Endometrium (tissue), 2 donors: ENCODE measurements around the gene MAP7.
A peak's percentile ranks its signal among the peaks of the same experiment; 100 is the strongest.
"Not testable (repeated sequence)": the region's sequence is repeated elsewhere in the genome, so short reads cannot be mapped to it uniquely, and the experiment has no call there.

Experiments
- FAIRE-seq: peaks from 2 replicates; lab custom pipeline; 2012; peaks lifted over from hg19 to GRCh38; lab: Jason Lieb, UNC
- donor health status: control.
- donor health status: control.

Gene MAP7

GRCh38 chr6:136502786-136503185 is 47.4 kb downstream of the MAP7 start:
- no peak for FAIRE-seq

DNA sequence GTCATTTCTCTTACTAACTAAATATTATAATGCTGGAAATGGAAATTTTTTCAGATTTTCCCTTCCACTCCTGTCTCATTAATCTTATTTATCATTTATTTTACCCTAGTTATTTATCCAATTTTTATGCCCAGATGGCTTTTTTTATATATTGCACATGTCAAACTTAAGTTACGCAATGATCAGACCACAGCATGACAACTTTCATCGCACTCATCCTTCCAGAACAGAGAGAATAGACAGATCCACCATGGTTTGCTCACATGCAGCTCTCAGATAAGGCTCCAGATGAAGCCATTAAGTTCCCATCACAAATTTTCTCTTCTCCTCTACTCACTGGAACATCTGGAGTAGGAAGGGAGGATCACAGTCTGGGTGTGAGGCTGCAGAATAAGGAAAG is 48.7 kb downstream of the MAP7 start:
- FAIRE-seq = no peak

DNA sequence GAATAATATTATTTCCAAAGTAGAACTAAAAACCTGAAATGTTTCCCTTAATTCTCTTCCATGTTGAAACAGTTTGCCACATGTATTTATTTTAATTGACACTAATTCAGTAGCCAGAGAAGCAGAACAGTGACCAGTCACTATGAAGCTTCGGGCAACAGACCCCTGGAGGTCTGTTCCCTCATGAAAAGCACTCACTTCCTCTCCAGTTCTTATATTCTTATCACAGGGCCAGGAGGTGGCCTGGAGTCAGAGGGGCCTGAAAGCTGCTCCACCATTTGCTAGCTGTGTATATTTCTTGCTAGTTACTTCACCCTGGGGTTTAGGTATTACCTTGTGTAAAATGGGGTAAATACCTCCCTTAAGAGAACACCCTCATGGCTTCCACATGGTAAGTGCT is 49.1 kb downstream of the MAP7 start:
- FAIRE-seq = no peak

DNA sequence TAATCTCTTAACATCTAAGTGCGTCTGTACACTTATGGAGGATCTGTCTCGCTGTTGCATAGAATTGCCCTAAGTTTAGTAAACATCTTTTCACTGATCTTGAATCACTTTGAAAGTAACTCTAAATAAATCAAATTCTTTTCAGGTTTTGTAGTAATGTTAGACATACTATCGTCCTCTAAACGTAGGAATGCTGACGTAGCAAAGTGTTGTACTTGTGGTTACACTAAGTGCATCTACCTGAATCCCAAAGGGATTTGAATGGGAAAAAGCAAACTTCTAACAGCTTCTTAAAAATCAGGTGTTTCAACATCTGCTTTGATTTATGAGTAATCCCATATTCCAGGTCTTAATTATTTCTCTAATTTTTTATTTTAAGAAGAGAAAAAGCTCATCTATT is 49.8 kb downstream of the MAP7 start:
- FAIRE-seq = no peak

DNA sequence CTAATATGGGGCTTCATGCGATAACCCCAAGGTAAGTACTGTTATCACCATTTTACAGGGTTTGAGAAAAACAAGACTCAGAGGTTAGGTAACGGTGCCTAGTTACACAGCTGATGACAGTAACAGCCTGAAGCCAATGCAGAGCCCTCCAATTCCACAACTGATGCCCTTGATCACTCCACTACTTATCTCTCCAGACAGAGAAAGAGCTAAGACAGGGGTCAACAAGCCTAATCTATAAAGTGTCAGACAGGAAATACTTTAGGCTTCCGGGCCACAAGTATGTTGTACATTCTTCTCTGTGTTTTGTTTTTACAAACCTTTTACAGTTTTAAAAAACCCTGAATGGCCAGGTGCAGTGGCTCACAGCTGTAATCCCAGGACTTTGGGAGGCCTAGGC is 50.9 kb downstream of the MAP7 start:
- FAIRE-seq = no peak

GRCh38 chr6:136496449-136496848 is 53.8 kb downstream of the MAP7 start:
- FAIRE-seq = not testable (repeated sequence)

DNA sequence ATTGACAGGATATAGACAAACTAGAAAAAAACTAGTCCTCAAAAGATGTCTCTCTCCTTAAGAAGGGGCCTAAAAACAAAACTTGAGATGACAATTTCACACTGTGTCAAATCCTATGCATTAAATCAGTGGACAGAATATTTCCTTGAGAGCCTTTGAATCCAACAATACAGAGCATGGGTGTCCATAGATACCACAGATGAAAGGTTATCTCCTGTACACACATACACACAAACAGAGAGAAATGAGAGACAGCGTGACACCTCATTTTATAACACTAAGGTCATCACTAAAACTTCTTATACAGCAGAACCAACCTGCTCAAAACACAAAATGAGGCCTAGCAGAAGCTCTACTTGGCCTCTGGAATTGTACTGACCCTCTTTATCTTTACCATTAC is 55.5 kb downstream of the MAP7 start:
- FAIRE-seq = no peak

DNA sequence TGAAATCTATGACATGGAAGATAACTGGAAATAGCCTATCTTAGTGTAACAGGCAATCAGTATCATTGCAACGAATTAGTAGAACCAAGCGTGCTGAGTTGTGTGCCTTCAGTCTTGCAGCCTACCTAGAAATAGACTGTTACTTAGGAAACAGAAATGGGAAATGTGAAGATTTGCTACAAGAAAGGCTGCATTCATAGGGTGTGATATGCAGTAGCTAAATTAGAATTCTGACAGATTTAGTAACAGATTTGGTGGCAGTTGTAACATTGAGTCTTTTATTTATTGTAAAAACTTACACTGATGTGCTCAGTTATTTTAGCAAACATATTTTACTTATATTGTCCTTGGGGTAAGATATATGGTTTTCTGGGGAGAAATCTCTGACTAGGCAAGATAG is 56.2 kb downstream of the MAP7 start:
- FAIRE-seq = no peak

DNA sequence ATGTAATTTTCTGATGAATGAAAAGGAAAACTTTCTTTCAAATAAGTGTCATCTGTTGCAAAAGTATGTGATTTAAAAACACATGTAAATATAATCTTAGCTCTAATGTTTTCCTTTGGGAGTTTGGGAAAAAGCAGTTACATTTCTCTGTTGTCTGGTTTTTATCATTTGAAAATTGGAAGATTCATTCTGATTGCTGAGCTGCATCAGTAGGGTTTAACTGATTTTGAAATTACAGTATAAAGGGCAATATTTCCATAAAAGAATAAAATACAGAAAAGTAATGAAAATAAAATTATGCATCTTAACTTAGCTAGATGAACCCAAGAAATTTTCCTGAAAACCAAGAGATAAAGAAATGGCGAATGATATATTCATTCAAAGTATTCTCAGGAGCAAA is 57.8 kb downstream of the MAP7 start:
- no peak for FAIRE-seq

GRCh38 chr6:136491754-136492153 is 58.5 kb downstream of the MAP7 start:
- FAIRE-seq = no peak

GRCh38 chr6:136491251-136491650 is 59.0 kb downstream of the MAP7 start:
- no peak for FAIRE-seq

- not testable (repeated sequence) for FAIRE-seq
These were observed 60.6 kb downstream of the MAP7 start for GRCh38 chr6:136489689-136490033.

- FAIRE-seq = peak; percentile 87
These were observed 62.3 kb downstream of the MAP7 start for GRCh38 chr6:136487759-136488425.

GRCh38 chr6:136486357-136486756 is 63.9 kb downstream of the MAP7 start:
- no peak for FAIRE-seq

- no peak for FAIRE-seq
These were observed 66.3 kb downstream of the MAP7 start for GRCh38 chr6:136483906-136484305.

GRCh38 chr6:136483005-136483404 is 67.2 kb downstream of the MAP7 start:
- not testable (repeated sequence) for FAIRE-seq

GRCh38 chr6:136477548-136477947 is 72.7 kb downstream of the MAP7 start:
- FAIRE-seq = no peak

GRCh38 chr6:136475686-136476085 is 74.5 kb downstream of the MAP7 start:
- FAIRE-seq = no peak

DNA sequence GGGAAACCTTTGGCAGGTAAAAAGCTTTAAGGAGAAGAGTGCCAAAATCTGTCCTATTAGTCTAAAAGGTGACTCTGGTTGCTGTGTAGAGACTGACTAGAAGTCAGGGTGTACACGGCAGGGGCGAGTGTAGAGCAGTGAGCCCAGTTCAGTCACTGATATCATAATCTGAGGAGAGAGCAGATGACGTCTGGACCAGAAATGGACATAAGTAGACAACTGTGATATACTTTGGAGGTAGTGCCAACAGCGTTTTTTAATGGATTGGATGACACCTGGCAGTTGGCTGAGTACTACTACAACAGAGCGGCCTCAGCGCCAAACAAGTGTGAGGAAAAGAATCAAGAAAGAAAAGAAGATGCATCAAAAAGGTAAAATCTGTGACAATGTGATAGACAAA is 76.0 kb downstream of the MAP7 start:
- no peak for FAIRE-seq

DNA sequence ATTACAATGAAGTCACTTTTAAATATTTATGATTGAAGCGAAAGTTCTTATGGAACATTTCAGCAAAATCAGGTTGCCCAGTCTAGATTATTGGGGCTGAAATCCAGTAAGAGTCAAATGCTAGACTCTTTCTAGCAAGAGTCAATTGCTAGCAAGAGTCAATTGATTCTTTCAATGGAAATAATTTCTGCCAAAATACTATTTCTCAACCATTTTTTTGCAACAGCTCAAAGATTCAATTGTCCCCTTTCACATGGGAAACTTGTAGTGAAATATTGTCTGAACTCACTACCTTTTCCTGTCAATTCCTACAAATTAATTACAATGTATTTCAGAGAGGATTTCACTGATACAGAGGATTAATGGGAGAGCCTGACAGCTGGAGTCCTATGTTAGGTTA is 78.3 kb downstream of the MAP7 start:
- FAIRE-seq = no peak

DNA sequence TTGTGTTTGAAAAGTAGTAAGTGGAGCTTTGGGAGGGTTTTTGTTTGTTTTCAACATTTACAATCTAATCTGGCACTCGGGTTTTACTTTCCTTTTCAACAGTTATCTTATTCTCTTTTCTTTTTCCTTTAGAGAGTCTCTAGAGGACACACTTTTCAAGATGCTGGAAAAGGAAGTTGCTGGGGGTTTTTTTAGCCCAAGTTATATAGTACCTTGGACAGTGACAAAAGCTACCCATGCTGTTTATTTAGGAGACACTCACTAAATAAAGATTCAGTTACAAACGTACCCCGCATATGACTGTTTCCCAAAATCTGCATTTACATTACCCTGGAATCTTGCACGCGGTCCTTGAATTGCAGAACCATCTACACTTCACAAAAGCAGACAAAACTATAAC is 78.8 kb downstream of the MAP7 start:
- no peak for FAIRE-seq

DNA sequence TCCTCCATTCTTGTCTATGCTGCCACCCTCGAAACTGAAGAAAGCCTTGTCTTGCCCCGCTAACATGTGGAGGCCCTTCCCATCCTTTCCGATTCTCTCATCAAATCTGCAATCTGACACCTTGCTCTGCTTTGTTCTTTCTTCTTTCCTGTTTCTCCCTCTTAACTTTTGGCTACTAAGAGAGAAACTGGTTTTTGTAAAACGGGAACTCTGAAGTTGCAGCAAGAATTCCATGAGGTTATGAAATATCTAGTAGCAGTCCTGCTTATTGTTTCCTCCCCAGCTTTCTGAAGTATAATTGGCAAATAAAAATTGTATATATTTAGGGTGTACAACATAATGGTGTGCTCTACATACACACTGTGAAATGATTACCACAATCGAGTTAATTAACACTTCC is 80.2 kb downstream of the MAP7 start:
- no peak for FAIRE-seq

GRCh38 chr6:136469154-136469553 is 81.1 kb downstream of the MAP7 start:
- FAIRE-seq = no peak

DNA sequence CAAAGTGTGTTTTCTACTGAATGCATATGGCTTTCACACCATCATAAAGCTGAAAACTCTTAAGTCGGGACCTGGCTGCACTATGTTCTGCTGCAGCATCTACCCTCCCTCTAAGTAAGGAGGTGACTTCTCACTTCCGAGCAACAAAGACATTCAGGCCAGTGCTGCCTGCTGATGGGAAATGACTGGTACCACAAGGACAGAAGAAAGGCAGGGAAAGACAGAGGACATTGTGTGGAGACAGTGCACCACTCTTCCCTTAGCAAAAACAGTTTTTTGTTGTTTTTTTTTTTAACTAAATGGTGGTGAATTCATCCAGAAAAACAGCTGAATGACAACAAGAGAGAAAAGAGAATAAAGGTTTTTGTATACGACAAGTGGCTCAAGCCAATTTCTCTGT is 81.5 kb downstream of the MAP7 start:
- FAIRE-seq = no peak

GRCh38 chr6:136467186-136467585 is 83.0 kb downstream of the MAP7 start:
- no peak for FAIRE-seq
